Brain microvascular endothelial cell (primary cell): Measurements from ENCODE around the gene BRME1.

Experiments
- DNase-seq: peaks from one replicate; pipeline ENCODE4 v3.0.0-alpha.2; 2020
- H3K27ac ChIP-seq: fragments of 250-450 bp; sonication (Bioruptor Pico); 2 replicates; pipeline ENCODE4 v1.5.1; 2020; ENCODE audit warnings: mild to moderate bottlenecking, moderate library complexity
- H3K27me3 ChIP-seq: fragments of 250-450 bp; sonication (Bioruptor Pico); replicated peaks from 2 replicates; pipeline ENCODE4 v1.5.1; 2020; ENCODE audit warnings: mild to moderate bottlenecking
- H3K36me3 ChIP-seq: fragments of 250-450 bp; sonication (Bioruptor Pico); replicated peaks from 2 replicates; pipeline ENCODE4 v1.5.1; 2020; ENCODE audit warnings: mild to moderate bottlenecking
- H3K4me3 ChIP-seq: 2 replicates; pipeline ENCODE4 v1.5.1; 2011; ENCODE audit warnings: low read depth, mild to moderate bottlenecking, control low read depth, low read length, moderate library complexity
- in situ Hi-C: cut with HindIII; loops from 2 replicates; pipeline ENCODE4 v1.10.0; 2017; ENCODE audit warnings: low sequenced_read_pairs, low pct_ligation_motif_present
- TF ChIP-seq, protein P1 (sequence below): IDR thresholded peaks from 2 replicates; pipeline ENCODE4 v1.5.1; 2011; ENCODE audit warnings: low read depth, mild to moderate bottlenecking, moderate library complexity, low read length, control low read depth, inconsistent platforms; ENCODE audit errors: missing control alignments

BRME1 gene

DNA sequence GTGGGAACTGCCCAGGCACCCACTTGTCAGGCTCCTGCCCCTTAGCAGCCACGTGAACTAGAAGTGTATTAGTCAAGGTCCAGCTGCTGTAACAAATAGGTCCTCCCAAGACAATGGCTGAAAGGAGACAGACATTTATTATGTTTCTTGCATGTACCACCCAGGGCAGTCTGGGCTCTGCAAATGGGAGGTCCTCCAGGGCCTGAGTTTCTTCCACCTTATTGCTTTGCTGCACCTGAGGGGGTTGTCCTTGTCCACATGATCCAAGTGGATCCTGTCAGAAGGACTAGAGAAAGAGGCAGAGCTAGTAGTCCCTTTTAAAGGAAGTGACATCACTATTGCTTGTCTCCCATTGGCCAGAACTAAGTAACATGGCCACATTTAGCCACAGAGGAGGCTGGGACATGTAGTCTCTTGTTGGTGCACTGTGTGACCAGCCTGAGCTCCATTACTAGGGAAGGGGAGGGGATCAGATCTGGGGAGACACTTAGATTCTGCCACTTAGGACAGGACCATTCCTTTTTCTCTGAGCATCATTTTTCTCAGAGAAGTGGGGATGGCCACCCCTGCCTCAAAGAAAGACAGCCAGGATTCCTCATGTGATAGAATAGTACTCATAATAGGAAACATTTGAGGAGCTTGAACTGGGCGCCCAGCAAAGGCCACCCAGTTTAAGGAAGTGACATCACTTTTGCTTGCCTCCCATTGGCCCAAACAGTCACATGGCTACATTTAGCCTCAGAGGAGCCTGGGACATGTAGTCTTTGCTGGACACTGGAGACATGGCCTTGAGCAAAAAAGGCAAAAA lies 15.2 kb upstream of the BRME1 start:
- in situ Hi-C loops, result no loop called here
- no peak overlapping the region for H3K27ac ChIP-seq
- TF ChIP-seq, protein P1, sequence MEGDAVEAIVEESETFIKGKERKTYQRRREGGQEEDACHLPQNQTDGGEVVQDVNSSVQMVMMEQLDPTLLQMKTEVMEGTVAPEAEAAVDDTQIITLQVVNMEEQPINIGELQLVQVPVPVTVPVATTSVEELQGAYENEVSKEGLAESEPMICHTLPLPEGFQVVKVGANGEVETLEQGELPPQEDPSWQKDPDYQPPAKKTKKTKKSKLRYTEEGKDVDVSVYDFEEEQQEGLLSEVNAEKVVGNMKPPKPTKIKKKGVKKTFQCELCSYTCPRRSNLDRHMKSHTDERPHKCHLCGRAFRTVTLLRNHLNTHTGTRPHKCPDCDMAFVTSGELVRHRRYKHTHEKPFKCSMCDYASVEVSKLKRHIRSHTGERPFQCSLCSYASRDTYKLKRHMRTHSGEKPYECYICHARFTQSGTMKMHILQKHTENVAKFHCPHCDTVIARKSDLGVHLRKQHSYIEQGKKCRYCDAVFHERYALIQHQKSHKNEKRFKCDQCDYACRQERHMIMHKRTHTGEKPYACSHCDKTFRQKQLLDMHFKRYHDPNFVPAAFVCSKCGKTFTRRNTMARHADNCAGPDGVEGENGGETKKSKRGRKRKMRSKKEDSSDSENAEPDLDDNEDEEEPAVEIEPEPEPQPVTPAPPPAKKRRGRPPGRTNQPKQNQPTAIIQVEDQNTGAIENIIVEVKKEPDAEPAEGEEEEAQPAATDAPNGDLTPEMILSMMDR, result no peak

DNA sequence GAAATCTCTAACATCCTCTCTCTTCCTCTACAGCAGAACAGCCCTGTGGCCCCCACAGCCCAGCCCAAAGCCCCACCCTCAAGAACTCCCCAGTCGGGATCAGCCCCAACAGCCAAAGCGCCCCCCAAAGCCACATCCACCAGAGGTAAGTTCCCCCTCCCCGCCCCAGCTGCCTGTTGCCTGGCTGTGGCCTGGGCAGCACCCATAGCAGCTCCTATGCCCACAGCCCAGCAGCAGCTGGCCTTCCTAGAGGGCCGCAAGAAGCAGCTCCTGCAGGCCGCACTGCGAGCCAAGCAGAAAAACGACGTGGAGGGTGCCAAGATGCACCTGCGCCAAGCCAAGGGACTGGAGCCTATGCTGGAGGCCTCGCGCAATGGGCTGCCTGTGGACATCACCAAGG lies 14.6 kb upstream of the BRME1 start:
- TF ChIP-seq, protein P1, result no peak
- Histone ChIP-seq H3K4me3 (no peak overlapping the region), H3K27ac (no peak overlapping the region), H3K27me3 (no peaks in the 10 kb centered on the region), H3K36me3 (peaks cover 49% of the 10 kb centered on the region)
- DNase-seq, result no peak
- in situ Hi-C loops, result no loop called here

More for the DNA sequence above, 15.2 kb upstream of the BRME1 start:
- no peaks in the 10 kb centered on the region for H3K27me3 ChIP-seq
- peak; percentile 40 for DNase-seq
- H3K4me3 ChIP-seq, result no peak overlapping the region
- H3K36me3 ChIP-seq, result peaks cover 49% of the 10 kb centered on the region

DNA sequence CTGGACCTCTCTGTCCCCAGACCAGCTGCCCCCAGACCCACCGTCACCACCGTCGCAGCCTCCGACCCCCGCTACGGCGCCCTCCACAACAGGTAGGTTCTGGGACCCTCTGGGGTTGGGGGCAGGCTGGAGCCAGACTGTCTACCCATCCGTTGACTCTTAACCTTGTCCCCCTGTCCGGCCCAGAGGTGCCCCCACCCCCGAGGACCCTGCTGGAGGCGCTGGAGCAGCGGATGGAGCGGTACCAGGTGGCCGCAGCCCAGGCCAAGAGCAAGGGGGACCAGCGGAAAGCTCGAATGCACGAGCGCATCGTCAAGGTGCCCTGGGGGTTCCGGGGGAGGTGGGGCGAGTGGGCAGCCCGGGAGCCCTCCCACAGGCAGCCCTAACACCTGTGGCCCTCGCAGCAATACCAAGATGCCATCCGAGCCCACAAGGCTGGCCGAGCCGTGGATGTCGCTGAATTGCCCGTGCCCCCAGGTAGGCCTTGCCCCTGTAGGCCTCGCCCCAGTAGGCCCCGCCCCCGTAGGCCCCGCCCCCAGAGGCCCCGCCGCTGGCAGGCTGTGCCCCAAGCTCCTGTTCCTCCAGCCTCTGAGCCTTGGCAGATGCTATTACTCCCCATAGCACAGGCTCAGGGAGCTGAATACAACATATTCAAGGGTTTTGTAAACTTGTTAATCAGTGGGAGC lies 13.0 kb upstream of the BRME1 start:
- Histone ChIP-seq H3K36me3 (peaks cover 52% of the 10 kb centered on the region), H3K27me3 (no peaks in the 10 kb centered on the region), H3K4me3 (no peak overlapping the region), H3K27ac (no peak overlapping the region)
- no peak for DNase-seq
- TF ChIP-seq, protein P1, result no peak
- in situ Hi-C loops, result no loop called here

DNA sequence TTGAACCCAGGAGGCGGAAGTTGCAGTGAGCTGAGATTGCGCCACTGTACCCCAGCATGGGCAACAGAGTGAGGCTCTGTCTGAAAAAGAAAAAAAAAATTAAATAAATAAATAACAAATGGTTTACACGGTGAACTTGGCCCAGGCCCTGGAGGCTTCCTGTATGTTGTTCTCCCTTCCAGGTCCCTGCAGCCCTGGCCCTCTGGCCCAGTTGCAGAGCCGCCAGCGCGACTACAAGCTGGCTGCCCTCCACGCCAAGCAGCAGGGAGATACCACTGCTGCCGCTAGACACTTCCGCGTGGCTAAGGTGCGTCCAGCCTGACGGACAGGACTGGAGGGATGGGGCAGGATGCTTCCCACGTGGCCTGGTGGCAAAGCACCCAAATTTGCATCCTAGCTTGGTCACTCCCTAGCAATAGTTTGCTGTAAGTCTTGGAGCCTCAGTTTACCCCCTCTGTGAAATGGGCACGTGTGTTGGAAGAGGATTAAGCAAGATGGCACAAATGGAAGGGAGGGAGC lies 12.0 kb upstream of the BRME1 start:
- no peak for DNase-seq
- Histone ChIP-seq H3K36me3 (peaks cover 52% of the 10 kb centered on the region), H3K4me3 (no peak overlapping the region), H3K27me3 (no peaks in the 10 kb centered on the region), H3K27ac (no peak overlapping the region)
- TF ChIP-seq, protein P1, result no peak
- in situ Hi-C loops, result no loop called here

DNA sequence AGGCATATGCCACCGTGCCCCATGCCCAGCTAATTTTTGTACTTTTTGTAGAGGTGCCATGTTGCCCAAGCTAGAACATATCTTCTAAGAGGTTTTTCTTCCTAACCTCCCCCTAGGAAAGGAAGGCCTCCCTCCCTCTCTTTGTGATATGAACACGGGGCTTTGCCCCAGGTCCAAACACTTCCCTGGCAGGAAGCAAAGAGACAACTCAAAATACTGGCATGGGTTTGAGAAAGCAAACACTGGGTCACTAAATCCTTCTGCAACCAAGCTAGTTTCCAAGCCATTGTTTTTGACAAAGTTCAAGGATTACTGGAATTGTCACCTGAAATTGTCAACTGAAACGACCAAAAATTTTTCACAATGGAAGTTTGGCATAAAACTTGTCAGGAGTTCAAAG lies 8.9 kb upstream of the BRME1 start:
- in situ Hi-C loops, result no loop called here
- TF ChIP-seq, protein P1, result no peak
- Histone ChIP-seq H3K27ac (no peak overlapping the region), H3K36me3 (peaks cover 35% of the 10 kb centered on the region), H3K27me3 (no peaks in the 10 kb centered on the region), H3K4me3 (no peak overlapping the region)
- no peak for DNase-seq
